ENCODE data around the gene ZNF600.
"Not testable (repeated sequence)": the region's sequence is repeated elsewhere in the genome, so short reads cannot be mapped to it uniquely, and the experiment has no call there.

Gene ZNF600

DNA sequence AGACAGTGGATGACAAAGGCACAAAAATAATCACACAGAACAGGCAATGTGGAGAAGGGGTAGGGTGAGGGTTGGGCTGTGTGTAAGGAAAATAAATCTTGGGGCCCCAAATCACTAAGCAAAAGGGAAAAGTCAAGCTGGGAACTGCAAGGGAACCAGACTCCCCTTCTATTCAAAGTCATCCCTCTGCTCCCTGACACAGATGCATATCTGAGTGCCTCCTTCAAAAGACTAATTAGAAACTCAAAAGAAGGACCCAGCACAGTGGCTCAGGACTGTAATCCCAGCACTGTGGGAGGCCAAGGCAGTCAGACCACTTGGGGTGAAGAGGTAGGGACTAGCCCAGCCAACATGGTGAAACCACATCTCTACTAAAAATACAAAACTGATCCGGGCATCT, 70.1 kb downstream of the ZNF600 start:
- TF ChIP-seq, protein P1, sequence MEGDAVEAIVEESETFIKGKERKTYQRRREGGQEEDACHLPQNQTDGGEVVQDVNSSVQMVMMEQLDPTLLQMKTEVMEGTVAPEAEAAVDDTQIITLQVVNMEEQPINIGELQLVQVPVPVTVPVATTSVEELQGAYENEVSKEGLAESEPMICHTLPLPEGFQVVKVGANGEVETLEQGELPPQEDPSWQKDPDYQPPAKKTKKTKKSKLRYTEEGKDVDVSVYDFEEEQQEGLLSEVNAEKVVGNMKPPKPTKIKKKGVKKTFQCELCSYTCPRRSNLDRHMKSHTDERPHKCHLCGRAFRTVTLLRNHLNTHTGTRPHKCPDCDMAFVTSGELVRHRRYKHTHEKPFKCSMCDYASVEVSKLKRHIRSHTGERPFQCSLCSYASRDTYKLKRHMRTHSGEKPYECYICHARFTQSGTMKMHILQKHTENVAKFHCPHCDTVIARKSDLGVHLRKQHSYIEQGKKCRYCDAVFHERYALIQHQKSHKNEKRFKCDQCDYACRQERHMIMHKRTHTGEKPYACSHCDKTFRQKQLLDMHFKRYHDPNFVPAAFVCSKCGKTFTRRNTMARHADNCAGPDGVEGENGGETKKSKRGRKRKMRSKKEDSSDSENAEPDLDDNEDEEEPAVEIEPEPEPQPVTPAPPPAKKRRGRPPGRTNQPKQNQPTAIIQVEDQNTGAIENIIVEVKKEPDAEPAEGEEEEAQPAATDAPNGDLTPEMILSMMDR (IDR thresholded peaks at IDR 0.05; ENCODE audit: low read depth, low read length, missing control alignments): no peak
- H3K4me3 ChIP-seq (replicated peaks; ENCODE audit: low read depth, low read length): no peak overlapping the region
- no peak for DNase-seq (ENCODE audit: extremely low read depth, low read depth)

DNA sequence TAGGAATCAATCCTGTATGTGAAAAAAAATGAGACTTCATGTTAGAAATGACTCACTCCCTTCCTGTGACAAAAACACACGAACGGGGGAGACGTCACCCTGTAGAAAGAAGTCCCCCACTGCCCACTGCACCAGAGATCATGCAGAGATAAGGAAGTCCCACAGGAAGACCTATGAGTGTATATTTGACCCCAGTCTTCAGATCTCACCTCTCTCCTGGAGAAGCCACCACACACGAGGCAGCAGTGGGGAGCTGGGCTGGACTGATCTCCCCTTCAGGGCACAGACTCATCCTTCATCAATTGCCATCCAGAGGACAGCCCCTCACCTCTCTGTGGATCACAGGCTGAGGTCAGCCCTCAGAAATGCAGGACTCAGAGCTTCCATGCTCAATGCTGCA, 70.7 kb downstream of the ZNF600 start:
- not testable (repeated sequence) for DNase-seq (ENCODE audit: extremely low read depth, low read depth); H3K4me3 ChIP-seq (replicated peaks; ENCODE audit: low read depth, low read length)

DNA sequence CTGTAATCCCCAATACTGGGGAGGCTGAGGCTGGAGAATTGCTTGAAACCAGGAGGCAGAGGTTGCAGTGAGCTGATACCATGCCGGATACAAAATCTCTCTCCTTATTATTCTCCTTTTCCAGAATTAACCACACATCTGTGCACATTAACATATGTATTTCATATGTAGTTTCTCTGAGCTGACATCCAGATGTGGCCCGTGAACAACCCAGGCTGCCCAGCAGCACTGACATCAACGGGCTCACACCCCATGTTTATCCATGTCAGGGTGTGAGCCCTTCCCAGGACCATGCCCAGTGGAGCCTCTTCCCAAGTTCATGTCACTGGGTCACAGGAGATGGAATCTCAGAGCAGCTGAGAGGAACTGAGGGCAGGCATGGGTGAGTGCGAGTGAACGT, 71.3 kb downstream of the ZNF600 start:
- not testable (repeated sequence) for DNase-seq (ENCODE audit: extremely low read depth, low read depth); H3K4me3 ChIP-seq (replicated peaks; ENCODE audit: low read depth, low read length)

All from HFF-Myc (cell line).